SK-N-SH (cell line): Measurements from ENCODE around the gene FUS. TPM values are rescaled to one million over a fixed set of nuclear protein-coding genes. Genes with fewer than 3 reads are reported as not detected.

ENCODE experiments used
- CTCF ChIA-PET: fragments of 300-600, 350-600 bp; formaldehyde crosslinking; extraction: SDS; loops from one replicate; lab custom pipeline; 2021; lab: Yijun Ruan, JAX
- POLR2A ChIA-PET: fragments of 350-600 bp; sonication (Branson Sonifier 250); formaldehyde crosslinking; extraction: SDS; loops from one replicate; lab custom pipeline; 2020; ENCODE audit warnings: antibody characterized with exemption, inconsistent platforms; lab: Yijun Ruan, JAX
- DNase-seq: peaks from one replicate; pipeline ENCODE4 v3.0.0; 2012
- H2AFZ ChIP-seq: fragments of 200-600 bp; sonication (generic); 2 replicates; pipeline ENCODE4 v1.8.1; 2016; ENCODE audit warnings: antibody characterized with exemption, mild to moderate bottlenecking, low read depth
- H3F3A ChIP-seq: fragments of 200-600 bp; sonication (generic); replicated peaks from 2 replicates; pipeline ENCODE3; 2016; ENCODE audit warnings: antibody characterized with exemption, mild to moderate bottlenecking; ENCODE audit not compliant: insufficient read depth
- H3K27ac ChIP-seq, 2 experiments: fragments of 200-500 bp in 1 of 2; fragments of 200-600 bp in 1 of 2; sonication (Bioruptor generic) in 1 of 2; sonication (generic), shearing (Covaris generic) in 1 of 2; 2 replicates each; pipeline versions ENCODE4 v1.5.1 to v1.6.1; 2014 to 2016; ENCODE audit warnings: low read depth in 2 of 2, inconsistent platforms in 1 of 2, low read length in 1 of 2, mild to moderate bottlenecking in 1 of 2, mixed read lengths in 1 of 2
- H3K27me3 ChIP-seq: fragments of 200-600 bp; sonication (generic), shearing (Covaris generic); 2 replicates; pipeline ENCODE4 v1.6.1; 2016; ENCODE audit warnings: mixed run types; ENCODE audit not compliant: insufficient read depth
- H3K36me3 ChIP-seq, 2 experiments: fragments of 200-500 bp in 1 of 2; fragments of 200-600 bp in 1 of 2; sonication (Bioruptor generic) in 1 of 2; sonication (generic) in 1 of 2; replicated peaks in 1 of 2; 2 replicates each; pipeline versions ENCODE3 to v1.5.1; 2014 to 2016; ENCODE audit warnings: low read length in 1 of 2, mild to moderate bottlenecking in 1 of 2; ENCODE audit not compliant: insufficient read depth in 2 of 2, control insufficient read depth in 1 of 2
- H3K4me1 ChIP-seq, 2 experiments: fragments of 200-500 bp in 1 of 2; fragments of 200-600 bp in 1 of 2; sonication (Bioruptor generic) in 1 of 2; sonication (generic), shearing (Covaris generic) in 1 of 2; 2 replicates each; pipeline versions ENCODE4 v1.5.1 to v1.6.1; 2014 to 2016; ENCODE audit warnings: low read depth in 1 of 2, low read length in 1 of 2, mixed run types in 1 of 2; ENCODE audit not compliant: insufficient read depth in 2 of 2, control insufficient read depth in 1 of 2
- H3K4me2 ChIP-seq: fragments of 200-600 bp; sonication (generic), shearing (Covaris generic); 2 replicates; pipeline ENCODE4 v1.6.1; 2017; ENCODE audit warnings: mixed run types
- H3K4me3 ChIP-seq, 2 experiments: fragments of 200-500 bp in 1 of 2; fragments of 200-600 bp in 1 of 2; sonication (Bioruptor generic) in 1 of 2; sonication (generic), shearing (Covaris generic) in 1 of 2; 2 replicates each; pipeline versions ENCODE4 v1.5.1 to v1.8.1; 2014 to 2016; ENCODE audit warnings: low read depth in 2 of 2, inconsistent platforms in 1 of 2, low read length in 1 of 2, mild to moderate bottlenecking in 1 of 2, mixed read lengths in 1 of 2, moderate library complexity in 1 of 2
- H3K79me2 ChIP-seq: fragments of 200-600 bp; sonication (generic); 2 replicates; pipeline ENCODE4 v1.8.1; 2017; ENCODE audit warnings: mild to moderate bottlenecking; ENCODE audit not compliant: insufficient read depth
- H3K9ac ChIP-seq: fragments of 200-600 bp; sonication (generic); 2 replicates; pipeline ENCODE4 v1.6.1; 2017; ENCODE audit warnings: mixed run types
- H3K9me2 ChIP-seq: fragments of 200-600 bp; sonication (generic); 2 replicates; pipeline ENCODE4 v1.6.1; 2017; ENCODE audit warnings: mixed run types
- H3K9me3 ChIP-seq: fragments of 200-600 bp; sonication (generic); 2 replicates; pipeline ENCODE4 v1.6.1; 2017; ENCODE audit warnings: mixed run types, mild to moderate bottlenecking, moderate library complexity
- H4K20me1 ChIP-seq: fragments of 200-600 bp; sonication (generic); 2 replicates; pipeline ENCODE4 v1.6.1; 2017; ENCODE audit warnings: mild to moderate bottlenecking, mixed run types; ENCODE audit not compliant: insufficient read depth
- CHD2 ChIP-seq: fragments of 150-350 bp; IDR thresholded peaks from 2 replicates; pipeline ENCODE4 v1.6.1; 2018; ENCODE audit warnings: low read length; ENCODE audit not compliant: partially characterized antibody
- ELF1 ChIP-seq: IDR thresholded peaks from 2 replicates; pipeline ENCODE4 v1.4.0; 2012
- FOXJ3 ChIP-seq: sonication (generic); formaldehyde crosslinking; IDR thresholded peaks from 2 replicates; pipeline ENCODE4 v1.5.1; 2020; ENCODE audit warnings: mild to moderate bottlenecking, missing genetic modification reagents
- FOXM1 ChIP-seq: IDR thresholded peaks from 2 replicates; pipeline ENCODE4 v1.4.0; 2012; ENCODE audit warnings: low read depth, mild to moderate bottlenecking
- GABPA ChIP-seq: IDR thresholded peaks from 2 replicates; pipeline ENCODE4 v1.4.0; 2012; ENCODE audit warnings: low read depth, mild to moderate bottlenecking
- GATA2 ChIP-seq: sonication (generic); formaldehyde crosslinking; IDR thresholded peaks from 2 replicates; pipeline ENCODE4 v1.5.0; 2020; ENCODE audit warnings: mild to moderate bottlenecking, missing genetic modification reagents
- MEF2A ChIP-seq: IDR thresholded peaks from 2 replicates; pipeline ENCODE4 v1.4.0; 2012; ENCODE audit warnings: low read depth, borderline replicate concordance
- MXI1 ChIP-seq: IDR thresholded peaks from 2 replicates; pipeline ENCODE4 v1.6.1; 2012; ENCODE audit warnings: mild to moderate bottlenecking, low read depth, low read length, improper control_type of control experiment
- RAD21 ChIP-seq: IDR thresholded peaks from 2 replicates; pipeline ENCODE4 v1.6.1; 2012; ENCODE audit warnings: mild to moderate bottlenecking, low read length
- RCOR1 ChIP-seq: fragments of 150-350 bp; IDR thresholded peaks from 2 replicates; pipeline ENCODE4 v1.6.1; 2017; ENCODE audit warnings: antibody characterized with exemption, low read length
- TAF1 ChIP-seq: IDR thresholded peaks from 2 replicates; pipeline ENCODE4 v1.6.1; 2012; ENCODE audit warnings: low read depth, mild to moderate bottlenecking, low read length, moderate library complexity, borderline replicate concordance
- TCF12 ChIP-seq: IDR thresholded peaks from 2 replicates; pipeline ENCODE4 v1.4.0; 2012
- YY1 ChIP-seq: IDR thresholded peaks from 2 replicates; pipeline ENCODE4 v1.4.0; 2012; ENCODE audit warnings: low read depth, mild to moderate bottlenecking
- WGBS: methylation state at CpG from one replicate; pipeline ENCODE4 v1.1.6; 2017; ENCODE audit warnings: low lambda C conversion rate; 5-methylcytosine and 5-hydroxymethylcytosine counted together
- polyA plus RNA-seq, 3 experiments: library from polyadenylated mRNA; depleted of rRNA; stranded (reverse); fragments of >200 nt; gene quantifications; 2 replicates each; pipeline ENCODE4 v1.2.3, GENCODE V29; 2012
- TF ChIP-seq, protein P1 (sequence below): IDR thresholded peaks from 2 replicates; pipeline ENCODE4 v1.6.1; 2012; ENCODE audit warnings: mild to moderate bottlenecking, low read depth, low read length, moderate library complexity
- TF ChIP-seq, protein P2 (sequence below): IDR thresholded peaks from 2 replicates; pipeline ENCODE4 v1.4.0; 2012; ENCODE audit warnings: low read depth

FUS gene
- polyA plus RNA-seq, 1 of the 3 experiments (the other 2 are of a cell fraction): 429 TPM

DNA sequence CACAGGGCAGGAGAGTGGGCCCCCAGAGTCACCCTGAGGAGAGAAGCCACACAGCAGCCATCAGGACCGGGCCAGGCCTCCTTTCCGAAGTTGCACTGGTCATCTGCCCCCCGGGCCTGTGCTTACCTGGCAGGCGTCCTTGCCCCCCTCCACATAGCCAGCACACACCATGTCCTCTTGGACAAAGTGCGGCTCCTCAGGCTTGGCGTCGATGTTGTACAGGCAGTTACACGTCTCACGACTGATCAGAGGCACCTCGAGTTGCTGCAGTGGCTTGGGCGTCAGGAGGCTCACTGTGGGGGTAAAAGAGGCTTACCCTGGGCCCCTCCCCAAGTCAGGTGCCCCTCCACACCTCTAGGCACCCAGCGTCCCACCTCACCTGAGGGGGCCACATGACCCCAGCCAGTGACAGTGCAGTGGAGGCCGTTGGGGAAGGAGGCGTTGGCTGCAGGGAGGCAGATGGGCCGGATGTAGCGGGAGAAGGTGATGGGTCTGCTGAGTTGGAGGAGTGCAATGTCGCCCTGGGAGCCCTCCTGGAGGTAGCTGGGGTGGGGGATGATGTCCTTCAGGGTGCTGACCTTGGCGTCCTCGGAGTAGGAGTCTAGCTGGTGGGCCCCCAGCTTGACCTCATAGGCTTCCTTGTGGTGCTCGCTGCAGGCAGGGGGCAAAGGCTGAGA is 47.5 kb upstream of the FUS start (continued):
- TF ChIP-seq, protein P1, sequence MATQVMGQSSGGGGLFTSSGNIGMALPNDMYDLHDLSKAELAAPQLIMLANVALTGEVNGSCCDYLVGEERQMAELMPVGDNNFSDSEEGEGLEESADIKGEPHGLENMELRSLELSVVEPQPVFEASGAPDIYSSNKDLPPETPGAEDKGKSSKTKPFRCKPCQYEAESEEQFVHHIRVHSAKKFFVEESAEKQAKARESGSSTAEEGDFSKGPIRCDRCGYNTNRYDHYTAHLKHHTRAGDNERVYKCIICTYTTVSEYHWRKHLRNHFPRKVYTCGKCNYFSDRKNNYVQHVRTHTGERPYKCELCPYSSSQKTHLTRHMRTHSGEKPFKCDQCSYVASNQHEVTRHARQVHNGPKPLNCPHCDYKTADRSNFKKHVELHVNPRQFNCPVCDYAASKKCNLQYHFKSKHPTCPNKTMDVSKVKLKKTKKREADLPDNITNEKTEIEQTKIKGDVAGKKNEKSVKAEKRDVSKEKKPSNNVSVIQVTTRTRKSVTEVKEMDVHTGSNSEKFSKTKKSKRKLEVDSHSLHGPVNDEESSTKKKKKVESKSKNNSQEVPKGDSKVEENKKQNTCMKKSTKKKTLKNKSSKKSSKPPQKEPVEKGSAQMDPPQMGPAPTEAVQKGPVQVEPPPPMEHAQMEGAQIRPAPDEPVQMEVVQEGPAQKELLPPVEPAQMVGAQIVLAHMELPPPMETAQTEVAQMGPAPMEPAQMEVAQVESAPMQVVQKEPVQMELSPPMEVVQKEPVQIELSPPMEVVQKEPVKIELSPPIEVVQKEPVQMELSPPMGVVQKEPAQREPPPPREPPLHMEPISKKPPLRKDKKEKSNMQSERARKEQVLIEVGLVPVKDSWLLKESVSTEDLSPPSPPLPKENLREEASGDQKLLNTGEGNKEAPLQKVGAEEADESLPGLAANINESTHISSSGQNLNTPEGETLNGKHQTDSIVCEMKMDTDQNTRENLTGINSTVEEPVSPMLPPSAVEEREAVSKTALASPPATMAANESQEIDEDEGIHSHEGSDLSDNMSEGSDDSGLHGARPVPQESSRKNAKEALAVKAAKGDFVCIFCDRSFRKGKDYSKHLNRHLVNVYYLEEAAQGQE: no peak
- TF ChIP-seq CHD2 (no peak), RCOR1 (no peak)
- TF ChIP-seq, protein P2, sequence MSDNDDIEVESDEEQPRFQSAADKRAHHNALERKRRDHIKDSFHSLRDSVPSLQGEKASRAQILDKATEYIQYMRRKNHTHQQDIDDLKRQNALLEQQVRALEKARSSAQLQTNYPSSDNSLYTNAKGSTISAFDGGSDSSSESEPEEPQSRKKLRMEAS: no peak

DNA sequence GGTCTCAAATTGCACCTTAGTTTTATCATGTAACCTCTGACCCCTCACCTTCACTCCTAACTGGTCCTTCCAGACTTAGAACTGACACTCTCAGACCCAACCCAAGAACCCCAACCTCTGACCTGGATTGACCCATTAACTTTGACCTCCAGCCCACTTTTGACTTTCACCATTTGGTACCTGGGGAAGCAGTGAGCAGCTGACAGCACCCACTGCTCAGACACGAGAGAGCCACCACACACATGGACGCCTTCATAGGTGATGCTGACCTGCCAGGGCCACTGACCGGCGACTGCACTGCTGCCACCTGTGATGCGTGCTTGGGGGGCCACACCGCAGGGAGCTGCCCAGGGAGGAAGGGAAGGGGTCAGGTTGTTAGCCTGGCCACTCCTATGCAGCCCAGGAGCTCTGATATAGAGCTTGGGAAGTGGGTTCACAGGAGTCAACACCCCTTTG is 46.9 kb upstream of the FUS start:
- ChIA-PET POLR2A (interaction anchor here (3.9 kb wide), 1 partner anchor 16 kb away, joined by 15 read pairs; the partner anchor contains the start of gene KAT8), CTCF (interaction anchor here (1.5 kb wide), 1 partner anchor 9 kb away, joined by 4 read pairs; no protein-coding TSS in a partner anchor)
- H3K9me2 ChIP-seq: no peaks in the 10 kb centered on the region
- no peak overlapping the region for H3K4me3 ChIP-seq
- 71% methylated on average over 1 of the region's 6 CpGs for WGBS
- no peak overlapping the region for H3K9ac ChIP-seq
- H3K36me3 ChIP-seq: peaks cover 0 to 13% of the 10 kb centered on the region in 2 experiments
- no peak overlapping the region for H3K4me2 ChIP-seq
- H3K4me1 ChIP-seq: peaks cover 0 to 20% of the 10 kb centered on the region in 2 experiments; a peak in 1 of 4 replicates
- no peaks in the 10 kb centered on the region for H3F3A ChIP-seq
- H3K27me3 ChIP-seq: no peaks in the 10 kb centered on the region
- no peak overlapping the region for H2AFZ ChIP-seq
- TF ChIP-seq MXI1: no peak
- no peak for TF ChIP-seq GABPA
- TF ChIP-seq GATA2: no peak
- no peak for TF ChIP-seq FOXM1
- TF ChIP-seq YY1: no peak
- TF ChIP-seq ELF1: no peak
- TF ChIP-seq FOXJ3 (CRISPR knock-in tag): no peak
- no peak for TF ChIP-seq MEF2A
- TF ChIP-seq TCF12: no peak
- TF ChIP-seq TAF1: no peak
- TF ChIP-seq RAD21: no peak
- TF ChIP-seq RCOR1: no peak
- TF ChIP-seq, protein P2: no peak
- no peaks in the 10 kb centered on the region for H3K9me3 ChIP-seq
- DNase-seq: no peak
- H3K79me2 ChIP-seq: no peaks in the 10 kb centered on the region
- H3K27ac ChIP-seq: no peak overlapping the region; a peak in 1 of 4 replicates
- no peaks in the 10 kb centered on the region for H4K20me1 ChIP-seq
